HepG2 (cell line): Measurements from ENCODE around the gene CD4. TPM values are rescaled to one million over a fixed set of nuclear protein-coding genes. Genes with fewer than 3 reads are reported as not detected.

Experiments
- DR1 ChIP-seq: sonication (generic); formaldehyde crosslinking; IDR thresholded peaks from 2 replicates; pipeline ENCODE4 v1.8.0; 2021; ENCODE audit warnings: mild to moderate bottlenecking, missing genetic modification reagents, inconsistent platforms
- KAT8 ChIP-seq: IDR thresholded peaks from 2 replicates; pipeline ENCODE4 v1.6.1; 2016; ENCODE audit warnings: missing genetic modification reagents, missing compliant biosample characterization
- MEIS2 ChIP-seq: sonication (generic); formaldehyde crosslinking; IDR thresholded peaks from 2 replicates; pipeline ENCODE4 v1.9.0; 2021; ENCODE audit warnings: mild to moderate bottlenecking, missing genetic modification reagents
- NR2F2 ChIP-seq: IDR thresholded peaks from 2 replicates; pipeline ENCODE4 v1.6.1; 2012; ENCODE audit warnings: low read depth, inconsistent platforms, borderline replicate concordance
- PCBP1 ChIP-seq: fragments of 200-400 bp; formaldehyde crosslinking; IDR thresholded peaks from 2 replicates; pipeline ENCODE4 v1.6.1; 2017; ENCODE audit warnings: mild to moderate bottlenecking, low read depth, low read length, borderline replicate concordance
- RORA ChIP-seq: sonication (generic); formaldehyde crosslinking; IDR thresholded peaks from 2 replicates; pipeline ENCODE4 v1.5.0; 2020; ENCODE audit warnings: mild to moderate bottlenecking, missing genetic modification reagents, moderate library complexity
- RXRA ChIP-seq: sonication (generic); formaldehyde crosslinking; IDR thresholded peaks from 2 replicates; pipeline ENCODE4 v1.5.1; 2020; ENCODE audit warnings: missing genetic modification reagents
- TCF12 ChIP-seq, 2 experiments: fragments of 450-650 bp in 1 of 2; sonication (generic) in 1 of 2; formaldehyde crosslinking in 1 of 2; IDR thresholded peaks; 2 replicates each; pipeline versions ENCODE4 v1.6.1 to v1.8.0; 2017 to 2022; ENCODE audit warnings: antibody characterized with exemption in 1 of 2, mild to moderate bottlenecking in 1 of 2, missing genetic modification reagents in 1 of 2, moderate library complexity in 1 of 2
- ZFY ChIP-seq: sonication (generic); formaldehyde crosslinking; IDR thresholded peaks from 2 replicates; pipeline ENCODE4 v1.4.0; 2020; ENCODE audit warnings: missing genetic modification reagents
- ZNF317 ChIP-seq: sonication (generic); formaldehyde crosslinking; IDR thresholded peaks from 2 replicates; pipeline ENCODE4 v1.5.0; 2020; ENCODE audit warnings: mild to moderate bottlenecking, missing genetic modification reagents
- ZNF431 ChIP-seq: sonication (generic); formaldehyde crosslinking; IDR thresholded peaks from 2 replicates; pipeline ENCODE4 v1.9.0; 2022; ENCODE audit warnings: missing genetic modification reagents, low read depth, mild to moderate bottlenecking, borderline replicate concordance
- ZSCAN20 ChIP-seq: sonication (generic); formaldehyde crosslinking; IDR thresholded peaks from 2 replicates; pipeline ENCODE4 v1.4.0; 2020; ENCODE audit warnings: missing genetic modification reagents, mild to moderate bottlenecking, borderline replicate concordance
- polyA plus RNA-seq, 8 experiments: library from polyadenylated mRNA; depleted of rRNA in 3 of 8; stranded (reverse) in 7 of 8; unstranded in 1 of 8; fragments of >200 nt; fragmentation: Illumina TruSeq in 4 of 8; extraction: Trizol in 4 of 8; gene quantifications; 2 replicates each; pipeline versions ENCODE4 v1.2.1 to v1.2.3, GENCODE V29; 2011 to 2016; ENCODE audit warnings: low read depth in 4 of 8, missing spikeins in 1 of 8, mixed read lengths in 1 of 8; ENCODE audit not compliant: insufficient read depth in 1 of 8
- total RNA-seq, 5 experiments: library from RNA; depleted of rRNA; stranded (reverse); fragments of >200 nt; fragmentation: Illumina TruSeq; extraction: Trizol; gene quantifications; 2 replicates each; pipeline ENCODE4 v1.2.3, GENCODE V29; 2016; ENCODE audit warnings: low read depth in 1 of 5
- TF ChIP-seq, protein P1 (sequence below): sonication (generic); formaldehyde crosslinking; IDR thresholded peaks from 2 replicates; pipeline ENCODE4 v1.9.0; 2021; ENCODE audit warnings: missing genetic modification reagents, borderline replicate concordance
- TF ChIP-seq, protein P2 (sequence below): sonication (generic); formaldehyde crosslinking; IDR thresholded peaks from 2 replicates; pipeline ENCODE4 v1.4.0; 2020; ENCODE audit warnings: missing genetic modification reagents, borderline replicate concordance
- TF ChIP-seq, protein P3 (sequence below): sonication (generic); formaldehyde crosslinking; conservative IDR thresholded peaks from 2 replicates; pipeline ENCODE4 v1.4.0; 2020; ENCODE audit warnings: mild to moderate bottlenecking, missing genetic modification reagents, moderate library complexity
- TF ChIP-seq, protein P4 (sequence below): sonication (generic); formaldehyde crosslinking; IDR thresholded peaks from 2 replicates; pipeline ENCODE4 v1.4.0; 2020; ENCODE audit warnings: missing genetic modification reagents

Gene CD4
- total and polyA plus RNA-seq, 2 of the 13 experiments (the other 11 are each of a cell fraction or from before 2014, with no cell fraction given), result 0.07 to 0.95 TPM

DNA sequence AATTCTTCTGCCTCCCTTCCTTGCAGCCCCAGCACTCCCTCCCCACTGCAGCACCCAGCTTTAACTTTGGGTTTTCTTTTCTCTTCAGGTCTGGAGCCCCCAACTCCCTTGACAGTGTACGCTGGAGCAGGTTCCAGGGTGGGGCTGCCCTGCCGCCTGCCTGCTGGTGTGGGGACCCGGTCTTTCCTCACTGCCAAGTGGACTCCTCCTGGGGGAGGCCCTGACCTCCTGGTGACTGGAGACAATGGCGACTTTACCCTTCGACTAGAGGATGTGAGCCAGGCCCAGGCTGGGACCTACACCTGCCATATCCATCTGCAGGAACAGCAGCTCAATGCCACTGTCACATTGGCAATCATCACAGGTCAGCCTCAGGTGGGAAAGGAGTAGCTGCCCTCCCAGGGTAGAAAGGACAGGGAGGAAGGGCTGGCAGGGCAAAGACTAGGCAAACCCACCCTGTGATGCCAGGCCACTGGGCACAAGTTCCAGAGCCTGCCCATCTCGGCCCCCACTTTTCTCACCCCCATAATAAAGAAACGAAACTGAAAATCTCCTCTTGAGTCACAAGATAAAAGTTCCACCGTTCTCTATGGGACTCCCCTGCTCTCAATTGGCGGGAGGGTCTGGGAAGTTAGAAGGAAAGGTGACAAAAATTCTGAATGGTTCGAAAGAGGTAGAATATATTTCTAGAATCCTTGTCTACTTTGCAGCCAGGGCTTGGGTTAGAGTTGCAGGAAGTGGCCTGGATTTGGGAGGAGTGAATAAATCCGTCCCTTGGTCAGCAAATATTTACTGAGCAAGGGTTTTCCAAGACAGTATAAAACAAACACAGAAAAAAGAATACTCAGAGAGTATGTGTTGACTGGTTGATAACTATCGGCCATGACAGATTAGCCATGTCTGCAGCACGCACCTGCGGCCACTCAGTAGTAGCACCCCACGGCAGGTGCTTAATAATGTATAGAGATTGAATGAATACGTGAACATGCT lies 13.8 kb upstream of the CD4 start (continued):
- TF ChIP-seq TCF12 (IDR thresholded peaks at IDR 0.05) (no peak), TCF12 (CRISPR knock-in tag; IDR thresholded peaks at IDR 0.05) (peak; percentile 61; the same call in 1 of the 2 replicates), RXRA (no peak; the same call in 1 of the 2 replicates), PCBP1 (no peak), ZNF317 (CRISPR knock-in tag) (0 out of 2 replicates have a peak, but pooled peaks have one; percentile 71), ZFY (peak; percentile 15), KAT8 (peak; percentile 73), NR2F2 (peak; percentile 74), DR1 (no peak), ZNF431 (0 out of 2 replicates have a peak, but pooled peaks have one; percentile 46), RORA (CRISPR knock-in tag) (no peak), ZSCAN20 (CRISPR knock-in tag) (peak; percentile 59; the same call in 1 of the 2 replicates), MEIS2 (CRISPR knock-in tag) (peak; percentile 77; the same call in 1 of the 2 replicates)
- TF ChIP-seq, protein P1, sequence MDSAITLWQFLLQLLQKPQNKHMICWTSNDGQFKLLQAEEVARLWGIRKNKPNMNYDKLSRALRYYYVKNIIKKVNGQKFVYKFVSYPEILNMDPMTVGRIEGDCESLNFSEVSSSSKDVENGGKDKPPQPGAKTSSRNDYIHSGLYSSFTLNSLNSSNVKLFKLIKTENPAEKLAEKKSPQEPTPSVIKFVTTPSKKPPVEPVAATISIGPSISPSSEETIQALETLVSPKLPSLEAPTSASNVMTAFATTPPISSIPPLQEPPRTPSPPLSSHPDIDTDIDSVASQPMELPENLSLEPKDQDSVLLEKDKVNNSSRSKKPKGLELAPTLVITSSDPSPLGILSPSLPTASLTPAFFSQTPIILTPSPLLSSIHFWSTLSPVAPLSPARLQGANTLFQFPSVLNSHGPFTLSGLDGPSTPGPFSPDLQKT (CRISPR knock-in tag), result no peak
- TF ChIP-seq, protein P2, sequence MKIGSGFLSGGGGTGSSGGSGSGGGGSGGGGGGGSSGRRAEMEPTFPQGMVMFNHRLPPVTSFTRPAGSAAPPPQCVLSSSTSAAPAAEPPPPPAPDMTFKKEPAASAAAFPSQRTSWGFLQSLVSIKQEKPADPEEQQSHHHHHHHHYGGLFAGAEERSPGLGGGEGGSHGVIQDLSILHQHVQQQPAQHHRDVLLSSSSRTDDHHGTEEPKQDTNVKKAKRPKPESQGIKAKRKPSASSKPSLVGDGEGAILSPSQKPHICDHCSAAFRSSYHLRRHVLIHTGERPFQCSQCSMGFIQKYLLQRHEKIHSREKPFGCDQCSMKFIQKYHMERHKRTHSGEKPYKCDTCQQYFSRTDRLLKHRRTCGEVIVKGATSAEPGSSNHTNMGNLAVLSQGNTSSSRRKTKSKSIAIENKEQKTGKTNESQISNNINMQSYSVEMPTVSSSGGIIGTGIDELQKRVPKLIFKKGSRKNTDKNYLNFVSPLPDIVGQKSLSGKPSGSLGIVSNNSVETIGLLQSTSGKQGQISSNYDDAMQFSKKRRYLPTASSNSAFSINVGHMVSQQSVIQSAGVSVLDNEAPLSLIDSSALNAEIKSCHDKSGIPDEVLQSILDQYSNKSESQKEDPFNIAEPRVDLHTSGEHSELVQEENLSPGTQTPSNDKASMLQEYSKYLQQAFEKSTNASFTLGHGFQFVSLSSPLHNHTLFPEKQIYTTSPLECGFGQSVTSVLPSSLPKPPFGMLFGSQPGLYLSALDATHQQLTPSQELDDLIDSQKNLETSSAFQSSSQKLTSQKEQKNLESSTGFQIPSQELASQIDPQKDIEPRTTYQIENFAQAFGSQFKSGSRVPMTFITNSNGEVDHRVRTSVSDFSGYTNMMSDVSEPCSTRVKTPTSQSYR (CRISPR knock-in tag), result no peak
- TF ChIP-seq, protein P3, sequence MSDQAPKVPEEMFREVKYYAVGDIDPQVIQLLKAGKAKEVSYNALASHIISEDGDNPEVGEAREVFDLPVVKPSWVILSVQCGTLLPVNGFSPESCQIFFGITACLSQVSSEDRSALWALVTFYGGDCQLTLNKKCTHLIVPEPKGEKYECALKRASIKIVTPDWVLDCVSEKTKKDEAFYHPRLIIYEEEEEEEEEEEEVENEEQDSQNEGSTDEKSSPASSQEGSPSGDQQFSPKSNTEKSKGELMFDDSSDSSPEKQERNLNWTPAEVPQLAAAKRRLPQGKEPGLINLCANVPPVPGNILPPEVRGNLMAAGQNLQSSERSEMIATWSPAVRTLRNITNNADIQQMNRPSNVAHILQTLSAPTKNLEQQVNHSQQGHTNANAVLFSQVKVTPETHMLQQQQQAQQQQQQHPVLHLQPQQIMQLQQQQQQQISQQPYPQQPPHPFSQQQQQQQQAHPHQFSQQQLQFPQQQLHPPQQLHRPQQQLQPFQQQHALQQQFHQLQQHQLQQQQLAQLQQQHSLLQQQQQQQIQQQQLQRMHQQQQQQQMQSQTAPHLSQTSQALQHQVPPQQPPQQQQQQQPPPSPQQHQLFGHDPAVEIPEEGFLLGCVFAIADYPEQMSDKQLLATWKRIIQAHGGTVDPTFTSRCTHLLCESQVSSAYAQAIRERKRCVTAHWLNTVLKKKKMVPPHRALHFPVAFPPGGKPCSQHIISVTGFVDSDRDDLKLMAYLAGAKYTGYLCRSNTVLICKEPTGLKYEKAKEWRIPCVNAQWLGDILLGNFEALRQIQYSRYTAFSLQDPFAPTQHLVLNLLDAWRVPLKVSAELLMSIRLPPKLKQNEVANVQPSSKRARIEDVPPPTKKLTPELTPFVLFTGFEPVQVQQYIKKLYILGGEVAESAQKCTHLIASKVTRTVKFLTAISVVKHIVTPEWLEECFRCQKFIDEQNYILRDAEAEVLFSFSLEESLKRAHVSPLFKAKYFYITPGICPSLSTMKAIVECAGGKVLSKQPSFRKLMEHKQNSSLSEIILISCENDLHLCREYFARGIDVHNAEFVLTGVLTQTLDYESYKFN (CRISPR knock-in tag), result peak; percentile 95
- TF ChIP-seq, protein P4, sequence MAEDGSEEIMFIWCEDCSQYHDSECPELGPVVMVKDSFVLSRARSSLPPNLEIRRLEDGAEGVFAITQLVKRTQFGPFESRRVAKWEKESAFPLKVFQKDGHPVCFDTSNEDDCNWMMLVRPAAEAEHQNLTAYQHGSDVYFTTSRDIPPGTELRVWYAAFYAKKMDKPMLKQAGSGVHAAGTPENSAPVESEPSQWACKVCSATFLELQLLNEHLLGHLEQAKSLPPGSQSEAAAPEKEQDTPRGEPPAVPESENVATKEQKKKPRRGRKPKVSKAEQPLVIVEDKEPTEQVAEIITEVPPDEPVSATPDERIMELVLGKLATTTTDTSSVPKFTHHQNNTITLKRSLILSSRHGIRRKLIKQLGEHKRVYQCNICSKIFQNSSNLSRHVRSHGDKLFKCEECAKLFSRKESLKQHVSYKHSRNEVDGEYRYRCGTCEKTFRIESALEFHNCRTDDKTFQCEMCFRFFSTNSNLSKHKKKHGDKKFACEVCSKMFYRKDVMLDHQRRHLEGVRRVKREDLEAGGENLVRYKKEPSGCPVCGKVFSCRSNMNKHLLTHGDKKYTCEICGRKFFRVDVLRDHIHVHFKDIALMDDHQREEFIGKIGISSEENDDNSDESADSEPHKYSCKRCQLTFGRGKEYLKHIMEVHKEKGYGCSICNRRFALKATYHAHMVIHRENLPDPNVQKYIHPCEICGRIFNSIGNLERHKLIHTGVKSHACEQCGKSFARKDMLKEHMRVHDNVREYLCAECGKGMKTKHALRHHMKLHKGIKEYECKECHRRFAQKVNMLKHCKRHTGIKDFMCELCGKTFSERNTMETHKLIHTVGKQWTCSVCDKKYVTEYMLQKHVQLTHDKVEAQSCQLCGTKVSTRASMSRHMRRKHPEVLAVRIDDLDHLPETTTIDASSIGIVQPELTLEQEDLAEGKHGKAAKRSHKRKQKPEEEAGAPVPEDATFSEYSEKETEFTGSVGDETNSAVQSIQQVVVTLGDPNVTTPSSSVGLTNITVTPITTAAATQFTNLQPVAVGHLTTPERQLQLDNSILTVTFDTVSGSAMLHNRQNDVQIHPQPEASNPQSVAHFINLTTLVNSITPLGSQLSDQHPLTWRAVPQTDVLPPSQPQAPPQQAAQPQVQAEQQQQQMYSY (CRISPR knock-in tag), result no peak
